Sigmoid colon (tissue), 4 donors: Measurements from ENCODE around the gene SLC25A33.

ENCODE experiments used
- EP300 ChIP-seq, 4 donors: sonication (generic); formaldehyde crosslinking; IDR thresholded peaks; one replicate each; pipeline ENCODE4 v1.6.1; 2017; ENCODE audit warnings: antibody characterized with exemption in 4 of 4
- POLR2A ChIP-seq, 2 donors: fragments of 450-650 bp; IDR thresholded peaks; one replicate each; pipeline ENCODE4 v1.6.1; 2016; ENCODE audit warnings: antibody characterized with exemption in 2 of 2, mild to moderate bottlenecking in 2 of 2, moderate library complexity in 2 of 2
- POLR2AphosphoS5 ChIP-seq, 4 donors: sonication (generic); formaldehyde crosslinking; IDR thresholded peaks; one replicate each; pipeline ENCODE4 v1.6.1; 2017; ENCODE audit warnings: antibody characterized with exemption in 4 of 4
- TF ChIP-seq, protein P1 (sequence below), 4 experiments: fragments of 450-650 bp in 3 of 4; fragments of 200-600 bp in 1 of 4; IDR thresholded peaks; one replicate each; pipeline ENCODE4 v1.5.1; 2016 to 2019; ENCODE audit warnings: antibody characterized with exemption in 4 of 4, mild to moderate bottlenecking in 3 of 4, moderate library complexity in 2 of 4

- TF ChIP-seq, protein P1, sequence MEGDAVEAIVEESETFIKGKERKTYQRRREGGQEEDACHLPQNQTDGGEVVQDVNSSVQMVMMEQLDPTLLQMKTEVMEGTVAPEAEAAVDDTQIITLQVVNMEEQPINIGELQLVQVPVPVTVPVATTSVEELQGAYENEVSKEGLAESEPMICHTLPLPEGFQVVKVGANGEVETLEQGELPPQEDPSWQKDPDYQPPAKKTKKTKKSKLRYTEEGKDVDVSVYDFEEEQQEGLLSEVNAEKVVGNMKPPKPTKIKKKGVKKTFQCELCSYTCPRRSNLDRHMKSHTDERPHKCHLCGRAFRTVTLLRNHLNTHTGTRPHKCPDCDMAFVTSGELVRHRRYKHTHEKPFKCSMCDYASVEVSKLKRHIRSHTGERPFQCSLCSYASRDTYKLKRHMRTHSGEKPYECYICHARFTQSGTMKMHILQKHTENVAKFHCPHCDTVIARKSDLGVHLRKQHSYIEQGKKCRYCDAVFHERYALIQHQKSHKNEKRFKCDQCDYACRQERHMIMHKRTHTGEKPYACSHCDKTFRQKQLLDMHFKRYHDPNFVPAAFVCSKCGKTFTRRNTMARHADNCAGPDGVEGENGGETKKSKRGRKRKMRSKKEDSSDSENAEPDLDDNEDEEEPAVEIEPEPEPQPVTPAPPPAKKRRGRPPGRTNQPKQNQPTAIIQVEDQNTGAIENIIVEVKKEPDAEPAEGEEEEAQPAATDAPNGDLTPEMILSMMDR (IDR thresholded peaks at IDR 0.05), result no peak
- TF ChIP-seq POLR2A (IDR thresholded peaks at IDR 0.05), result no peak
- TF ChIP-seq POLR2AphosphoS5 (IDR thresholded peaks at IDR 0.05), result no peak
- TF ChIP-seq EP300 (IDR thresholded peaks at IDR 0.05), result no peak
Observed at GRCh38 chr1:9589144-9589718, 50.0 kb downstream of the SLC25A33 start.
